Uterus (tissue), 2 donors: ENCODE measurements around the gene PTH1R.

Experiments used
- CTCF ChIP-seq, 4 experiments: fragments of 200-600 bp in 2 of 4; fragments of 450-650 bp in 2 of 4; sonication (generic) in 2 of 4; IDR thresholded peaks; one replicate each; pipeline ENCODE4 v1.5.1; 2016 to 2019; ENCODE audit warnings: antibody characterized with exemption in 4 of 4, mild to moderate bottlenecking in 2 of 4, moderate library complexity in 1 of 4
- POLR2A ChIP-seq, 2 donors: fragments of 450-650 bp; IDR thresholded peaks; one replicate each; pipeline ENCODE4 v1.6.1; 2016; ENCODE audit warnings: antibody characterized with exemption in 2 of 2, mild to moderate bottlenecking in 1 of 2, moderate library complexity in 1 of 2

- TF ChIP-seq CTCF (IDR thresholded peaks at IDR 0.05) (no peak), POLR2A (IDR thresholded peaks at IDR 0.05) (no peak)
Measured at GRCh38 chr3:46844881-46845312, 32.6 kb upstream of the PTH1R start.
